Panc1 (cell line): Measurements from ENCODE around the gene DENND1B.

Experiments used
- POLR2AphosphoS5 ChIP-seq: IDR thresholded peaks from 2 replicates; pipeline ENCODE4 v1.6.1; 2012; ENCODE audit warnings: mild to moderate bottlenecking, low read depth, low read length, moderate library complexity
- SIN3A ChIP-seq: IDR thresholded peaks from 2 replicates; pipeline ENCODE4 v1.6.1; 2012; ENCODE audit warnings: low read depth, mild to moderate bottlenecking, low read length, moderate library complexity, borderline replicate concordance; ENCODE audit not compliant: insufficient read depth
- TCF7L2 ChIP-seq: IDR thresholded peaks from 2 replicates; pipeline ENCODE4 v1.6.1; 2011; ENCODE audit warnings: mild to moderate bottlenecking, low read depth, low read length, inconsistent platforms
- TF ChIP-seq, protein P1 (sequence below): fragments of 450-650 bp; IDR thresholded peaks from 2 replicates; pipeline ENCODE4 v1.5.1; 2017; ENCODE audit warnings: mild to moderate bottlenecking
- TF ChIP-seq, protein P2 (sequence below), 2 experiments: IDR thresholded peaks; 2 replicates each; pipeline ENCODE4 v1.6.1; 2011 to 2012; ENCODE audit warnings: low read depth in 2 of 2, control low read depth in 1 of 2, low read length in 1 of 2, mild to moderate bottlenecking in 1 of 2, moderate library complexity in 1 of 2; ENCODE audit not compliant: insufficient read depth in 1 of 2

DNA sequence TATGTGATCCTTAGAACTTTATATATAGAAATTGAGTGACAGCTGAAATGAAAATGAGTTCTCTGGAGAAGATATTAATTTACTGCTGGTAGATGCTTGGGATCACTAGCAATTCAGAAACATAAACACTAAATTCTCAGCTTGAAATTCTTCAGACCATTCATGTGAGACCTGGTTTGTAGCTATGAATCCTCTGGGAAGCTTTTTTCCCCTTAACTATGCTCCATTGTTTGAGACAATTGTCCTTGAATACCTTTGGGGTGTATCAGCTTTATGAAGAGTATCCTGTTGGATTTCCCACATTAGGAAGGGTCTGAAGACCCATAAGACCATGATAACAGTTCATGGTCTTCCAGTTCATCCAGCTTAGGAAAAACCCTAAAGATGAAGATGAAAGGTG is 4.6 kb upstream of the DENND1B start:
- TF ChIP-seq, protein P1, sequence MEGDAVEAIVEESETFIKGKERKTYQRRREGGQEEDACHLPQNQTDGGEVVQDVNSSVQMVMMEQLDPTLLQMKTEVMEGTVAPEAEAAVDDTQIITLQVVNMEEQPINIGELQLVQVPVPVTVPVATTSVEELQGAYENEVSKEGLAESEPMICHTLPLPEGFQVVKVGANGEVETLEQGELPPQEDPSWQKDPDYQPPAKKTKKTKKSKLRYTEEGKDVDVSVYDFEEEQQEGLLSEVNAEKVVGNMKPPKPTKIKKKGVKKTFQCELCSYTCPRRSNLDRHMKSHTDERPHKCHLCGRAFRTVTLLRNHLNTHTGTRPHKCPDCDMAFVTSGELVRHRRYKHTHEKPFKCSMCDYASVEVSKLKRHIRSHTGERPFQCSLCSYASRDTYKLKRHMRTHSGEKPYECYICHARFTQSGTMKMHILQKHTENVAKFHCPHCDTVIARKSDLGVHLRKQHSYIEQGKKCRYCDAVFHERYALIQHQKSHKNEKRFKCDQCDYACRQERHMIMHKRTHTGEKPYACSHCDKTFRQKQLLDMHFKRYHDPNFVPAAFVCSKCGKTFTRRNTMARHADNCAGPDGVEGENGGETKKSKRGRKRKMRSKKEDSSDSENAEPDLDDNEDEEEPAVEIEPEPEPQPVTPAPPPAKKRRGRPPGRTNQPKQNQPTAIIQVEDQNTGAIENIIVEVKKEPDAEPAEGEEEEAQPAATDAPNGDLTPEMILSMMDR: no peak
- TF ChIP-seq POLR2AphosphoS5 (no peak), TCF7L2 (no peak), SIN3A (no peak)
- TF ChIP-seq, protein P2, sequence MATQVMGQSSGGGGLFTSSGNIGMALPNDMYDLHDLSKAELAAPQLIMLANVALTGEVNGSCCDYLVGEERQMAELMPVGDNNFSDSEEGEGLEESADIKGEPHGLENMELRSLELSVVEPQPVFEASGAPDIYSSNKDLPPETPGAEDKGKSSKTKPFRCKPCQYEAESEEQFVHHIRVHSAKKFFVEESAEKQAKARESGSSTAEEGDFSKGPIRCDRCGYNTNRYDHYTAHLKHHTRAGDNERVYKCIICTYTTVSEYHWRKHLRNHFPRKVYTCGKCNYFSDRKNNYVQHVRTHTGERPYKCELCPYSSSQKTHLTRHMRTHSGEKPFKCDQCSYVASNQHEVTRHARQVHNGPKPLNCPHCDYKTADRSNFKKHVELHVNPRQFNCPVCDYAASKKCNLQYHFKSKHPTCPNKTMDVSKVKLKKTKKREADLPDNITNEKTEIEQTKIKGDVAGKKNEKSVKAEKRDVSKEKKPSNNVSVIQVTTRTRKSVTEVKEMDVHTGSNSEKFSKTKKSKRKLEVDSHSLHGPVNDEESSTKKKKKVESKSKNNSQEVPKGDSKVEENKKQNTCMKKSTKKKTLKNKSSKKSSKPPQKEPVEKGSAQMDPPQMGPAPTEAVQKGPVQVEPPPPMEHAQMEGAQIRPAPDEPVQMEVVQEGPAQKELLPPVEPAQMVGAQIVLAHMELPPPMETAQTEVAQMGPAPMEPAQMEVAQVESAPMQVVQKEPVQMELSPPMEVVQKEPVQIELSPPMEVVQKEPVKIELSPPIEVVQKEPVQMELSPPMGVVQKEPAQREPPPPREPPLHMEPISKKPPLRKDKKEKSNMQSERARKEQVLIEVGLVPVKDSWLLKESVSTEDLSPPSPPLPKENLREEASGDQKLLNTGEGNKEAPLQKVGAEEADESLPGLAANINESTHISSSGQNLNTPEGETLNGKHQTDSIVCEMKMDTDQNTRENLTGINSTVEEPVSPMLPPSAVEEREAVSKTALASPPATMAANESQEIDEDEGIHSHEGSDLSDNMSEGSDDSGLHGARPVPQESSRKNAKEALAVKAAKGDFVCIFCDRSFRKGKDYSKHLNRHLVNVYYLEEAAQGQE (IDR thresholded peaks at IDR 0.05; ENCODE audit: insufficient read depth in 1 of 2, low read depth in 2 of 2, low read length in 1 of 2): no peak
